Neutrophil (primary cell): ENCODE measurements around the gene IFT27.

ENCODE experiments used
- H3K27ac ChIP-seq: fragments of 200-600 bp; sonication (generic); 2 replicates; pipeline ENCODE4 v1.5.1; 2016; ENCODE audit warnings: mild to moderate bottlenecking, moderate library complexity
- H3K27me3 ChIP-seq: fragments of 200-600 bp; sonication (generic); 2 replicates; pipeline ENCODE4 v1.6.0; 2016; ENCODE audit warnings: mild to moderate bottlenecking
- H3K36me3 ChIP-seq: fragments of 200-600 bp; sonication (generic); 2 replicates; pipeline ENCODE4 v1.5.1; 2017
- H3K4me1 ChIP-seq, 2 experiments: fragments of 200-600 bp in 1 of 2; sonication (generic) in 1 of 2; 1 replicate in 1 of 2; 2 replicates in 1 of 2; pipeline versions ENCODE4 v1.5.1 to v1.6.1; 2013 to 2016; ENCODE audit warnings: low read depth in 1 of 2, low read length in 1 of 2, mild to moderate bottlenecking in 1 of 2, moderate library complexity in 1 of 2; ENCODE audit not compliant: control insufficient read depth in 1 of 2, insufficient read depth in 1 of 2
- H3K4me3 ChIP-seq, 2 experiments: fragments of 200-600 bp in 1 of 2; sonication (generic) in 1 of 2; 1 replicate in 1 of 2; 2 replicates in 1 of 2; pipeline ENCODE4 v1.5.1; 2013 to 2016; ENCODE audit warnings: low read depth in 1 of 2, low read length in 1 of 2, mild to moderate bottlenecking in 1 of 2, moderate library complexity in 1 of 2
- H3K9me3 ChIP-seq: fragments of 200-600 bp; sonication (generic); 2 replicates; pipeline ENCODE4 v1.5.1; 2016
- TF ChIP-seq, protein P1 (sequence below): fragments of 200-600 bp; sonication (generic); IDR thresholded peaks from 2 replicates; pipeline ENCODE4 v1.5.1; 2016; ENCODE audit warnings: antibody characterized with exemption

The IFT27 gene

DNA sequence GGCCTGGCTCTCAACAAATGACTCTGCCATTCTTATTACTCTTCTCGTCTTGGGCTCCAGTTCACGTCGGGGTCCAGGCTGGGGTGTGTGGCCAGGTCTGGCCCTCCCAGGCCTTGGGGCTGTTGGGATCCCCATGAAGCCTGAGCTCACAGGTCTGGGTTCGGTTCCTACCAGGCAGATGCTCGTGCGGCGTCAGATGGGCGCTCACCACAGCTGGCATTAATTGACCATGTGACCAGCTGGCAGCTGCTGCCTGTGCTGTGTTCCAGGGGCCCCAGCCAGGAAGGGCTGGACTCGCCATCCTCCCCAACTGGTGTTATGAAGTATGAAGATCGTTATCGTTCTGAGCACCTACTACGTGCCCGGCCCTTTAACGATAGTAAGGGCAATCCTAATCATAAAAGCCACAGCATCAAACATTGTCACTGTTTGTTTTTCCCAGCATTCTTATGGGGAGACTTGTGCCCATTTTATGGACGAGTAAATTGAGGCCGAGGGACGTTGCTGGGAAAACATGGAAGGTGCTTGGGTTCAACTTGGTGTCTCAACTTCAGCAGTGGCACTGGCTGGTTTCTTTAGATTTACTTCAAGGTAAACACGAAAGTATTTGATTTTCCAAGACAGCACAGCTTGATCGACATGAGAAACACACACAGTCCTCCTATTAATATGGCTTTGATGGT, 45.6 kb downstream of the IFT27 start:
- Histone ChIP-seq H3K36me3 (no peaks in the 10 kb centered on the region), H3K4me1 (peaks cover 5% of the 10 kb centered on the region in 2 experiments), H3K27ac (no peak overlapping the region), H3K27me3 (peaks cover 70% of the 10 kb centered on the region), H3K9me3 (no peaks in the 10 kb centered on the region), H3K4me3 (no peak overlapping the region)
- TF ChIP-seq, protein P1, sequence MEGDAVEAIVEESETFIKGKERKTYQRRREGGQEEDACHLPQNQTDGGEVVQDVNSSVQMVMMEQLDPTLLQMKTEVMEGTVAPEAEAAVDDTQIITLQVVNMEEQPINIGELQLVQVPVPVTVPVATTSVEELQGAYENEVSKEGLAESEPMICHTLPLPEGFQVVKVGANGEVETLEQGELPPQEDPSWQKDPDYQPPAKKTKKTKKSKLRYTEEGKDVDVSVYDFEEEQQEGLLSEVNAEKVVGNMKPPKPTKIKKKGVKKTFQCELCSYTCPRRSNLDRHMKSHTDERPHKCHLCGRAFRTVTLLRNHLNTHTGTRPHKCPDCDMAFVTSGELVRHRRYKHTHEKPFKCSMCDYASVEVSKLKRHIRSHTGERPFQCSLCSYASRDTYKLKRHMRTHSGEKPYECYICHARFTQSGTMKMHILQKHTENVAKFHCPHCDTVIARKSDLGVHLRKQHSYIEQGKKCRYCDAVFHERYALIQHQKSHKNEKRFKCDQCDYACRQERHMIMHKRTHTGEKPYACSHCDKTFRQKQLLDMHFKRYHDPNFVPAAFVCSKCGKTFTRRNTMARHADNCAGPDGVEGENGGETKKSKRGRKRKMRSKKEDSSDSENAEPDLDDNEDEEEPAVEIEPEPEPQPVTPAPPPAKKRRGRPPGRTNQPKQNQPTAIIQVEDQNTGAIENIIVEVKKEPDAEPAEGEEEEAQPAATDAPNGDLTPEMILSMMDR: no peak

DNA sequence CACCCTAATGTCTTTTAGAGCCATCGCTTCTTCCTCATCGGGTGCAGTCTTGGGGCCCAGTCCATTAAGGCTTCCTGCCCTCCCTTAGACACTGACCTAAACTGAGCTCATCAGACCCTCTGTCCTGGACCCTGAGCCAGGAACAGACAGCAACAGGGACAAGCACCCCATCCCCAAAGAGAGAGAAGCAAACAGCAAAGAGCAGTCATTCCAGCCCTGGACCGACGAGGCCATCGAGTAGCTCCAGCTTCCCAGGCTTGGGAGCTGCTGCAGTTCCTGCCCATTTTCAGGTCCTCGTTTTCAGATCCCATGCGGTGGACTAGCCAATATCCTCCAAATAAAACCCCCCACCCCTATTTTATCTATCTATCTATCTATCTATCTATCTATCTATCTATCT, 46.6 kb downstream of the IFT27 start:
- Histone ChIP-seq H3K36me3 (no peaks in the 10 kb centered on the region), H3K9me3 (no peaks in the 10 kb centered on the region), H3K4me3 (no peak overlapping the region), H3K27me3 (peaks cover 68% of the 10 kb centered on the region), H3K4me1 (peaks cover 0 to under 1% of the 10 kb centered on the region in 2 experiments), H3K27ac (no peak overlapping the region)
- TF ChIP-seq, protein P1: no peak

DNA sequence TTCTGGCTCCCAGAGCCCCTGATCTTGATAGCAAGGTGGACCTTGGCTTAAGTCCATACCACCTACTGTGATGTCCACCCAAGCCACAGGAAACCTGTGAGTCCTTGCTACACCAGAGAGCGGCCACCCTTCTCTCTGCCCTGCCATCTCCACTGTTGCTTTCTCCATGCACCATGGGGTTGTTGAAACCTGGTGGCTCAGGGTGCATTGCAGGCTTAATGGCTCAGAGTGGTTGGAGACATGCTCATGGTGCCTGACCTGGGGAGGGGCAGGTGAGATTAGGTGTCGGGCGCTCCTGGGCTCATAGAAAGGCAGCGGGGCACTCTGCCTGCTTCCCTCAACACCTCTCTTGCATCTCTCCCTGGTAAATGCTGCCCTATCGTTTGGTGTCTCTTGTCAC, 47.4 kb downstream of the IFT27 start:
- peaks cover 68% of the 10 kb centered on the region for H3K27me3 ChIP-seq
- TF ChIP-seq, protein P1: no peak
- H3K4me1 ChIP-seq: no peaks in the 10 kb centered on the region
- H3K9me3 ChIP-seq: no peaks in the 10 kb centered on the region
- H3K36me3 ChIP-seq: no peaks in the 10 kb centered on the region
- H3K27ac ChIP-seq: no peak overlapping the region
- H3K4me3 ChIP-seq: no peak overlapping the region

- TF ChIP-seq, protein P1: no peak
- no peaks in the 10 kb centered on the region for H3K9me3 ChIP-seq
- no peaks in the 10 kb centered on the region for H3K4me1 ChIP-seq
- no peaks in the 10 kb centered on the region for H3K36me3 ChIP-seq
- peaks cover 66% of the 10 kb centered on the region for H3K27me3 ChIP-seq
- no peak overlapping the region for H3K27ac ChIP-seq
- H3K4me3 ChIP-seq: no peak overlapping the region
Measured at GRCh38 chr22:36727927-36728488, 47.9 kb downstream of the IFT27 start.

- TF ChIP-seq, protein P1: no peak
- Histone ChIP-seq H3K4me1 (no peaks in the 10 kb centered on the region), H3K27me3 (peaks cover 65% of the 10 kb centered on the region), H3K27ac (no peak overlapping the region), H3K9me3 (no peaks in the 10 kb centered on the region), H3K36me3 (no peaks in the 10 kb centered on the region), H3K4me3 (no peak overlapping the region)
Measured at GRCh38 chr22:36727110-36727509, 48.8 kb downstream of the IFT27 start.
